SU-DHL-6 (cell line): Measurements from ENCODE around the gene GAS5.

Experiments used
- H2AFZ ChIP-seq: fragments of 200-600 bp; sonication (generic); 2 replicates; pipeline ENCODE4 v1.6.1; 2014; ENCODE audit warnings: low read depth, mild to moderate bottlenecking, moderate library complexity, mixed read lengths, antibody characterized with exemption, low read length; ENCODE audit not compliant: severe bottlenecking
- H3F3A ChIP-seq: fragments of 200-600 bp; shearing (Covaris generic); 2 replicates; pipeline ENCODE4 v1.6.0; 2016; ENCODE audit warnings: antibody characterized with exemption, mild to moderate bottlenecking; ENCODE audit not compliant: insufficient read depth
- H3K27ac ChIP-seq: fragments of 200-600 bp; sonication (generic); 2 replicates; pipeline ENCODE4 v1.5.1; 2016; ENCODE audit warnings: low read depth, mild to moderate bottlenecking, low read length, moderate library complexity, mixed read lengths
- H3K27me3 ChIP-seq: fragments of 200-600 bp; sonication (generic), shearing (Covaris generic); 2 replicates; pipeline ENCODE4 v1.6.0; 2014; ENCODE audit warnings: mild to moderate bottlenecking, low read length
- H3K36me3 ChIP-seq: fragments of 200-600 bp; sonication (generic); 2 replicates; pipeline ENCODE4 v1.6.1; 2014; ENCODE audit warnings: mild to moderate bottlenecking, low read length, mixed read lengths
- H3K4me2 ChIP-seq: fragments of 300-600, 200-600 bp; shearing (Covaris generic), sonication (generic); 2 replicates; pipeline ENCODE4 v1.6.0; 2014; ENCODE audit warnings: low read length, low read depth, mild to moderate bottlenecking; ENCODE audit not compliant: poor library complexity, severe bottlenecking
- H3K4me3 ChIP-seq: fragments of 200-600 bp; sonication (generic); 2 replicates; pipeline ENCODE4 v1.5.1; 2014; ENCODE audit warnings: antibody characterized with exemption, low read length, mild to moderate bottlenecking, mixed read lengths; ENCODE audit not compliant: insufficient read depth, poor library complexity, severe bottlenecking
- H3K79me2 ChIP-seq: fragments of 200-600 bp; sonication (generic); 2 replicates; pipeline ENCODE4 v1.6.1; 2014; ENCODE audit warnings: mild to moderate bottlenecking, low read length, moderate library complexity; ENCODE audit not compliant: insufficient read depth
- H3K9ac ChIP-seq: fragments of 200-600 bp; sonication (generic); 2 replicates; pipeline ENCODE4 v1.7.0; 2014; ENCODE audit warnings: mild to moderate bottlenecking, low read length
- H3K9me2 ChIP-seq: fragments of 200-600 bp; sonication (generic); replicated peaks from 2 replicates; pipeline ENCODE4 v1.6.1; 2014; ENCODE audit warnings: low read length; ENCODE audit not compliant: insufficient read depth
- H3K9me3 ChIP-seq: fragments of 200-600 bp; sonication (generic); 2 replicates; pipeline ENCODE4 v1.6.1; 2014; ENCODE audit warnings: low read length, mixed read lengths; ENCODE audit not compliant: insufficient read depth
- H4K20me1 ChIP-seq: fragments of 200-600 bp; sonication (generic); 2 replicates; pipeline ENCODE4 v1.6.1; 2014; ENCODE audit warnings: low read depth, mild to moderate bottlenecking, antibody characterized with exemption, low read length, moderate library complexity, mixed read lengths
- EZH2phosphoT487 ChIP-seq: fragments of 200-600 bp; sonication (generic), shearing (Covaris generic); conservative IDR thresholded peaks from 2 replicates; pipeline ENCODE4 v1.6.1; 2018; ENCODE audit warnings: mild to moderate bottlenecking, antibody characterized with exemption, low read length, moderate library complexity, mixed read lengths
- TF ChIP-seq, protein P1 (sequence below): fragments of 200-600 bp; sonication (generic); IDR thresholded peaks from one replicate; pipeline ENCODE4 v1.5.1; 2017; ENCODE audit warnings: antibody characterized with exemption, mild to moderate bottlenecking, low read length, moderate library complexity; ENCODE audit not compliant: insufficient read depth, poor library complexity, severe bottlenecking

Gene GAS5

DNA sequence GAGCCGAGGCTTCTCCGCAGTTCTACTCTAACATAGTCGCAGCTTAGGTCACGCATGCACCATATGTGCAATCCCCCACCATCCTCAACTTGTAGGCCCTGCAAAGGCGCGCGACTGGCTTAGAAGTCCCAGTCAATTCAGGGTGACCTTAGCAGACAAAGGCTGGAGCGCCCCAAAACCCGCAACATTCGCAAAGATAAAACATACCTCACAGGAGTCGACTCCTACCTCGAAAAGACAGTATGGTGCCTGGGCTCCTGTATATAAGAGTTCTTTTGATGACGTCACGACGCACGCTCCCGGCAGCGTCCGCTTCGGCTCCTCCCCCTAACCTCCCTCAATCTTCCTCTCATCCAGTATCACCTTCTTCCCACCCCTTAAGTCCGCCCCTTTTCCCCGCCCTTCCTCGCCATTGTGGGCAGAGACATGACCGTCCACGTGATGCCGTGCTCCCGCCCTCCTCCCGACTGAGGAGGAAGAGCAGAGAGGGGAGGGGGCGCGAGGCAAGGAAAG lies at the start of gene GAS5:
Gene GAS5 (minus strand): TSS at position 237 of the 513 bp plus-strand sequence.
- no peaks in the 10 kb centered on the region for H3K9me2 ChIP-seq
- peak within 1 kb of the TSS; percentile 93 for H3K4me2 ChIP-seq
- H3K9ac ChIP-seq = peak within 1 kb of the TSS; percentile 88
- H3K27ac ChIP-seq = peak within 1 kb of the TSS; percentile 91
- TF ChIP-seq, protein P1, sequence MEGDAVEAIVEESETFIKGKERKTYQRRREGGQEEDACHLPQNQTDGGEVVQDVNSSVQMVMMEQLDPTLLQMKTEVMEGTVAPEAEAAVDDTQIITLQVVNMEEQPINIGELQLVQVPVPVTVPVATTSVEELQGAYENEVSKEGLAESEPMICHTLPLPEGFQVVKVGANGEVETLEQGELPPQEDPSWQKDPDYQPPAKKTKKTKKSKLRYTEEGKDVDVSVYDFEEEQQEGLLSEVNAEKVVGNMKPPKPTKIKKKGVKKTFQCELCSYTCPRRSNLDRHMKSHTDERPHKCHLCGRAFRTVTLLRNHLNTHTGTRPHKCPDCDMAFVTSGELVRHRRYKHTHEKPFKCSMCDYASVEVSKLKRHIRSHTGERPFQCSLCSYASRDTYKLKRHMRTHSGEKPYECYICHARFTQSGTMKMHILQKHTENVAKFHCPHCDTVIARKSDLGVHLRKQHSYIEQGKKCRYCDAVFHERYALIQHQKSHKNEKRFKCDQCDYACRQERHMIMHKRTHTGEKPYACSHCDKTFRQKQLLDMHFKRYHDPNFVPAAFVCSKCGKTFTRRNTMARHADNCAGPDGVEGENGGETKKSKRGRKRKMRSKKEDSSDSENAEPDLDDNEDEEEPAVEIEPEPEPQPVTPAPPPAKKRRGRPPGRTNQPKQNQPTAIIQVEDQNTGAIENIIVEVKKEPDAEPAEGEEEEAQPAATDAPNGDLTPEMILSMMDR = no peak
- TF ChIP-seq EZH2phosphoT487 = no peak
- peaks cover 16% of the 10 kb centered on the region for H3K79me2 ChIP-seq
- peaks cover 46% of the 10 kb centered on the region for H3K36me3 ChIP-seq
- H3K9me3 ChIP-seq = no peaks in the 10 kb centered on the region
- no peaks in the 10 kb centered on the region for H3K27me3 ChIP-seq
- peaks cover 68% of the 10 kb centered on the region for H3F3A ChIP-seq
- peaks cover 10% of the 10 kb centered on the region; the same call in 1 of the 2 replicates for H4K20me1 ChIP-seq
- H3K4me3 ChIP-seq = peak within 1 kb of the TSS; percentile 99
- peak within 1 kb of the TSS; percentile 87 for H2AFZ ChIP-seq

DNA sequence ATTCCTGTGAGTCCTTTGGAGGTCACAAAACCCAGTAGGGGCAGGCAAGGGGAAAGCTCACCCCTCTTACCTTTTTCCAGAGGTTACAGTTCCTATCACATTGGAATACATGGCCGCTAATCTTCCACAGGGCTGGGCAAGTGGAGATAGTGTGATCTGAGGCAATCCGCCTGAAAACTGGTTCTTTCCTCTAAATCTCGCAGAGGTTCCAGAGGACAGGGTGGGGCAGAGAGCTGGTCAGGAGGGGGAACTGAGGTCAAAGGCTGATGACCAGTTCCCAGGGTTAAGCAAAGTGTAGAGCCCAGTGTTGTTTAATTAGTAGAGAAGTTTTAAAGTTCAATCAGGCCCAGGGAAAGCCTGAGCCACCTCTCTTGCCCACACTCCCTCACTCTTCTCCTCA lies 49.4 kb upstream of the GAS5 start, which contains the start of gene SERPINC1:
Gene SERPINC1 (minus strand): TSS at position 179 of the 400 bp plus-strand sequence. CDS start 68 bp downstream, at position 111.
- Histone ChIP-seq H3F3A (no peaks in the 10 kb centered on the region), H3K4me3 (no peak within 1 kb of the TSS), H3K4me2 (no peak within 1 kb of the TSS), H3K9ac (no peak within 1 kb of the TSS), H2AFZ (no peak within 1 kb of the TSS), H3K27me3 (no peaks in the 10 kb centered on the region), H4K20me1 (no peaks in the 10 kb centered on the region), H3K9me2 (no peaks in the 10 kb centered on the region), H3K9me3 (no peaks in the 10 kb centered on the region), H3K79me2 (no peaks in the 10 kb centered on the region), H3K36me3 (no peaks in the 10 kb centered on the region), H3K27ac (no peak within 1 kb of the TSS)
- TF ChIP-seq, protein P1 = no peak
- no peak for TF ChIP-seq EZH2phosphoT487

DNA sequence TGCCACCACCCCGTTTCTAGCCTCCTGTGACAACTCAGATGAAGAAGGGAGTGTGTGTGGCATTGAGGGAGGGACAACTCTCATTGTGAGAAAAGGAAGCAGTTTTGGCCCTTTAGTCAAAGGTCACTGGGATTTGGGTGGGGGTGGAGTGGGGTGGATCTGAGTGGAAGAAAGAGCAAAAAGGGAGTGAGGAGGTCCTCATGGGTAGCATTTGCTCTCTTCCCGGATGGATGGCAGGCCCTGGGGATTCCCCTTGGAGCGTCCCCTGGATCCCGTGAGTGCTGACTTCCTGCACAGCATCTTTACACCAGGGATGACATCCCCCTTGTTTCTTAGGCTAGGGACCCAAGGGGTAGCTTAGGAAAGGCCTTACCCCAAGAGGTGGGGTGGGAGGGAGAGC lies 48.9 kb upstream of the GAS5 start:
- Histone ChIP-seq H4K20me1 (no peaks in the 10 kb centered on the region), H2AFZ (no peak overlapping the region), H3K9me3 (no peaks in the 10 kb centered on the region), H3K27ac (no peak overlapping the region), H3K79me2 (no peaks in the 10 kb centered on the region), H3K27me3 (no peaks in the 10 kb centered on the region), H3K36me3 (no peaks in the 10 kb centered on the region), H3F3A (no peaks in the 10 kb centered on the region), H3K9me2 (no peaks in the 10 kb centered on the region), H3K4me3 (no peak overlapping the region), H3K9ac (no peak overlapping the region), H3K4me2 (no peak overlapping the region)
- TF ChIP-seq, protein P1 = no peak
- TF ChIP-seq EZH2phosphoT487 = no peak
